Activated B cell treated with CpG ODN at 0.5 μM for 24 hours (primary cell): ENCODE data around the gene MTHFD1L. TPM values are rescaled to one million over a fixed set of nuclear protein-coding genes. Genes with fewer than 3 reads are reported as not detected.

Experiments used
- ATAC-seq: fragments of 200-7000 bp; cut with Tn5 transposase; one replicate; pipeline ENCODE4 v1.10.0; 2021; ENCODE audit warnings: low read depth, mild to moderate bottlenecking, moderate library complexity
- CTCF ChIA-PET: fragments of 350-600 bp; sonication (Branson Sonifier 250); formaldehyde crosslinking; loops from one replicate; lab custom pipeline; 2021; ENCODE audit warnings: antibody characterized with exemption; lab: Charles Lee
- POLR2A ChIA-PET: fragments of 350-600 bp; sonication (Branson Sonifier 250); formaldehyde crosslinking; loops from one replicate; lab custom pipeline; 2021; ENCODE audit warnings: antibody characterized with exemption; lab: Charles Lee
- DNase-seq: peaks from one replicate; pipeline ENCODE4 v3.0.0; 2022
- H3K27ac Mint-ChIP-seq: one replicate; pipeline ENCODE4 v1.8.0; 2020; ENCODE audit warnings: mixed read lengths
- H3K27me3 Mint-ChIP-seq: one replicate; pipeline ENCODE4 v1.8.0; 2021; ENCODE audit warnings: mixed read lengths
- H3K36me3 Mint-ChIP-seq: one replicate; pipeline ENCODE4 v1.8.0; 2021; ENCODE audit warnings: low read depth, mixed read lengths
- H3K4me1 Mint-ChIP-seq: one replicate; pipeline ENCODE4 v1.8.0; 2021; ENCODE audit warnings: mixed read lengths
- H3K4me3 Mint-ChIP-seq: one replicate; pipeline ENCODE4 v1.8.0; 2020; ENCODE audit warnings: mild to moderate bottlenecking, mixed read lengths
- H3K9me3 Mint-ChIP-seq: one replicate; pipeline ENCODE4 v1.8.0; 2020; ENCODE audit warnings: mixed read lengths
- intact Hi-C: fragments of 100-400 bp; cut with micrococcal nuclease; formaldehyde crosslinking; loops from one replicate; pipeline ENCODE4 v1.15.1; 2024
- total RNA-seq: library from RNA; stranded (reverse); gene quantifications from 2 replicates; pipeline ENCODE4 v1.2.3, GENCODE V29; 2022
- TF ChIP-seq, protein P1 (sequence below): fragments of 200-600 bp; IDR thresholded peaks from one replicate; pipeline ENCODE4 v1.8.0; 2022; ENCODE audit warnings: antibody characterized with exemption, mild to moderate bottlenecking

Gene MTHFD1L
- total RNA-seq, 1 donor from 2014 or later: 60.4 TPM

DNA sequence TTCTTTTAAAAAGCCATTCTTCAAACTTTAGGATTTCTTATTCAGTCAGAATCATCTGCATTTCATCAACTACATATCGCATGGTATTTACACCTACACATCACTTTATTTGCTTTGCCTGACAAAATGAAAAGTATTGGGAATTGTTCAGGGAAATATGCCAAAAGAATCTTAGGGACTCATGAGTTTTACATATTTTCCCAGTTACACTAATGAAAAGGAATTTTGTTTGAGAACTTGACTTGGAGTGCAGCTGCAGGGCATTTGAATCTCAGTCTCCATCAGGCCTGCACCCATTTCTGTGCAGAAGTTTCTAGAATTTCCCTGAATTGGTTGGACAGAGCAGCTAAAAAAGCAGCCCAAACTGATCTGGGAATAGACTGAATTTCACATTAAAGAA, 65.3 kb downstream of the MTHFD1L start:
- H3K27me3 Mint-ChIP-seq: no peaks in the 10 kb centered on the region
- ATAC-seq (no peak), DNase-seq (no peak)
- ChIA-PET POLR2A (no interaction called here), CTCF (no interaction called here)
- H3K9me3 Mint-ChIP-seq: peaks cover 1% of the 10 kb centered on the region
- H3K4me3 Mint-ChIP-seq: no peak overlapping the region
- no peak overlapping the region for H3K27ac Mint-ChIP-seq
- H3K4me1 Mint-ChIP-seq: peaks cover 14% of the 10 kb centered on the region
- intact Hi-C loops: no loop called here
- H3K36me3 Mint-ChIP-seq: peaks cover 48% of the 10 kb centered on the region
- TF ChIP-seq, protein P1, sequence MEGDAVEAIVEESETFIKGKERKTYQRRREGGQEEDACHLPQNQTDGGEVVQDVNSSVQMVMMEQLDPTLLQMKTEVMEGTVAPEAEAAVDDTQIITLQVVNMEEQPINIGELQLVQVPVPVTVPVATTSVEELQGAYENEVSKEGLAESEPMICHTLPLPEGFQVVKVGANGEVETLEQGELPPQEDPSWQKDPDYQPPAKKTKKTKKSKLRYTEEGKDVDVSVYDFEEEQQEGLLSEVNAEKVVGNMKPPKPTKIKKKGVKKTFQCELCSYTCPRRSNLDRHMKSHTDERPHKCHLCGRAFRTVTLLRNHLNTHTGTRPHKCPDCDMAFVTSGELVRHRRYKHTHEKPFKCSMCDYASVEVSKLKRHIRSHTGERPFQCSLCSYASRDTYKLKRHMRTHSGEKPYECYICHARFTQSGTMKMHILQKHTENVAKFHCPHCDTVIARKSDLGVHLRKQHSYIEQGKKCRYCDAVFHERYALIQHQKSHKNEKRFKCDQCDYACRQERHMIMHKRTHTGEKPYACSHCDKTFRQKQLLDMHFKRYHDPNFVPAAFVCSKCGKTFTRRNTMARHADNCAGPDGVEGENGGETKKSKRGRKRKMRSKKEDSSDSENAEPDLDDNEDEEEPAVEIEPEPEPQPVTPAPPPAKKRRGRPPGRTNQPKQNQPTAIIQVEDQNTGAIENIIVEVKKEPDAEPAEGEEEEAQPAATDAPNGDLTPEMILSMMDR: no peak

DNA sequence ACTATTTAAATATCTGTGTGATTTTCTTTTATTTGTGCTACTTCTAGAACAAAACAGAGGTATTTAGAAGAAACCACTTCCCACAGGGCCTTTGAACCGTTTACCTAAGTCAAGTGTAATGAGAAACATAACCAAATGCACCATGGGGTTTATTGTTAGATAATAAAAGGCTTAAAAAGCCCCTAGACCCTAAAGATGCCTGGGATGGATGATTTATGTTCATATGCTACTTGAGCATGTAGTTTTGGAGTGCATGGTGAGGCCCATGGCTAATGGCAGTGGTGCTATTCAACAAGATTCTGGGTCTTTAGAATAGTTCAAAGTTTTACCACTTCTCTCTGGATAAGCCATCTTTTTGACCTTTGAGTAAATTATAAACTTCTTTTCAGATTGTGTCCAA, 65.9 kb downstream of the MTHFD1L start:
- no peak for ATAC-seq
- Mint-ChIP-seq H3K4me3 (no peak overlapping the region), H3K4me1 (peaks cover 8% of the 10 kb centered on the region), H3K27me3 (no peaks in the 10 kb centered on the region), H3K9me3 (peaks cover 1% of the 10 kb centered on the region), H3K36me3 (peaks cover 43% of the 10 kb centered on the region), H3K27ac (no peak overlapping the region)
- ChIA-PET CTCF (no interaction called here), POLR2A (no interaction called here)
- DNase-seq: no peak
- intact Hi-C loops: no loop called here
- TF ChIP-seq, protein P1: no peak

DNA sequence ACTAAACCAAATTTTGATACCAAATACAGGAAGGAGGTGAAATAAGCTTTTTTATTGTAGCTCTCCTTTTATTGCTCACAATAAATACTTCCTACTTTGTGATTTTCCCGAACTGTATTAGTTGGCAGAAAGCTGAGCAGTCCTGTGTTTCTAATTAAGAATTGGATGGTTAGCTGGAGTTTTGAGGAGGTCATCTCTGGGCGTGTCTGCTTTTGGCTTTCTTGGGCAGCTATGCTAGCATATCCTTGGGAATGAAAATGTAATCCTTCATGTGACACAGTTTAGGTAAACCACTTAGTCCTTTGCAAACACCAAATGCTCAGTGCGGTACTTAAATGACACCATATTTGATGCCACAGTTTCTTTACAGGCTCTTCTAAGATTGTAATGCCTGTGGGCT, 67.5 kb downstream of the MTHFD1L start:
- intact Hi-C loops: no loop called here
- Mint-ChIP-seq H3K9me3 (no peaks in the 10 kb centered on the region), H3K36me3 (peaks cover 49% of the 10 kb centered on the region), H3K27me3 (no peaks in the 10 kb centered on the region), H3K4me3 (no peak overlapping the region), H3K4me1 (no peaks in the 10 kb centered on the region), H3K27ac (no peak overlapping the region)
- no peak for DNase-seq
- POLR2A ChIA-PET: no interaction called here
- TF ChIP-seq, protein P1: no peak
- CTCF ChIA-PET: no interaction called here
- ATAC-seq: no peak

DNA sequence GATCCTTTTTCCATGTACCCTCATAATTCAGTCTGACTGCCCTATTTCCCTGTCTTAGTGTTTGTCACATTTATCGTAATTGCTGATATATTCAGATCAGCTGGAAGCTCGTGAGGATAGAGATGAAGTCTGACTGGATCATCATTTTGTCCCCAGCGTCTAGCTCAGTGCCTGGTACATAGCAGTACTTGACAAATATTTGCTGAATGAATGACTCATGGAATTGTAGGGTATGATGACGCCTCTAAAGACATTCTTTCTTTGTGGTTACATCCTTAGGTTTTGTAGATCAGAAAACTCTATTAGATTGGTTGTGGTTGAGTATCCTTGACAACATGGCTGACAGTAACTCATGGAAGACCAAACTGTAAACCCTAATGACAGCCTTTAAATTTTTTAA, 68.9 kb downstream of the MTHFD1L start:
- ATAC-seq (no peak), DNase-seq (no peak)
- H3K9me3 Mint-ChIP-seq: no peaks in the 10 kb centered on the region
- TF ChIP-seq, protein P1: no peak
- no peaks in the 10 kb centered on the region for H3K4me1 Mint-ChIP-seq
- intact Hi-C loops: no loop called here
- ChIA-PET CTCF (no interaction called here), POLR2A (no interaction called here)
- H3K36me3 Mint-ChIP-seq: peaks cover 59% of the 10 kb centered on the region
- H3K27me3 Mint-ChIP-seq: no peaks in the 10 kb centered on the region
- no peak overlapping the region for H3K4me3 Mint-ChIP-seq
- no peak overlapping the region for H3K27ac Mint-ChIP-seq

DNA sequence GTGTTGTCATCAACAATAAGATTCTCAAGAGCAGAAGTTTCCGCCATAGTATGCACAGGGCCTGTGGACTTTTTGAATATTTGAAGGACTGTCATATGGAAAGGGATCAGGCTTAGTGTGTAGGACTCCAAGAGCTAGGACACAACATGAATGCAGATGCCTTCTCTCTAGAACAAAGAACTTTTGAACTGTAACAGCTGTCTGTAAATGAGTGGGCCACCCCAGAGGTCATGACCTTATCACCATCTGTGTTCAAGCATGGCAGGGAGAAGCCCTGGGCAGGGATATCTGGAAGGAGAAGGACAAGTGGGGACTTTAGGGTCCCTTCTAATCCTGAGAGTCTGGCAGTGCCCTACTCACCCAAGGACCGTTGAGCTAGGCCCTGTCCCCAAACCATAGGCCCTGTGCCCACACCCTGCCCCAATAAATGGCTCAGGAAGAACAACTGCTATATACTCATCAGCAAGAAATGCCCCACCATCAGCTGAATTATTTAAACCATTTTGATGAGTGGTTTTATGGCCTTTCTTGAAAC, 70.6 kb downstream of the MTHFD1L start:
- Mint-ChIP-seq H3K4me3 (no peak overlapping the region), H3K27ac (no peak overlapping the region), H3K27me3 (no peaks in the 10 kb centered on the region), H3K9me3 (no peaks in the 10 kb centered on the region), H3K4me1 (no peaks in the 10 kb centered on the region), H3K36me3 (peaks cover 65% of the 10 kb centered on the region)
- intact Hi-C loops: no loop called here
- CTCF ChIA-PET: no interaction called here
- DNase-seq (no peak), ATAC-seq (no peak)
- TF ChIP-seq, protein P1: no peak
- POLR2A ChIA-PET: no interaction called here
